H1 (cell line): ENCODE results near the gene ATF3. TPM values are rescaled to one million over a fixed set of nuclear protein-coding genes. Genes with fewer than 3 reads are reported as not detected.

ENCODE experiments used
- CTCF ChIA-PET: fragments of 300-600 bp; sonication (Branson Sonifier 250); formaldehyde crosslinking; loops from one replicate; lab custom pipeline; 2021; ENCODE audit not compliant: partially characterized antibody; lab: Charles Lee
- POLR2A ChIA-PET: fragments of 300-600 bp; sonication (Branson Sonifier 250); formaldehyde crosslinking; loops from one replicate; lab custom pipeline; 2021; ENCODE audit warnings: inconsistent platforms; ENCODE audit not compliant: partially characterized antibody; lab: Charles Lee
- DNase-seq, 2 experiments: peaks; one replicate each; pipeline versions ENCODE4 v3.0.0 to v3.0.0-alpha.2; 2010 to 2022; ENCODE audit warnings: low spot score in 2 of 2, low read depth in 1 of 2, mixed read lengths in 1 of 2
- FAIRE-seq: peaks from 2 replicates; lab custom pipeline; 2011; peaks lifted over from hg19 to GRCh38; lab: Jason Lieb, UNC
- H2AFZ ChIP-seq: 2 replicates; pipeline ENCODE4 v1.8.1; 2012; ENCODE audit warnings: low read length, inconsistent platforms
- H2AK5ac ChIP-seq: 2 replicates; pipeline ENCODE4 v1.6.1; 2013; ENCODE audit warnings: low read depth, low read length
- H2BK120ac ChIP-seq: replicated peaks from 2 replicates; pipeline ENCODE3; 2013; ENCODE audit warnings: low read depth, low read length, inconsistent platforms
- H2BK12ac ChIP-seq: 2 replicates; pipeline ENCODE4 v1.6.1; 2013; ENCODE audit warnings: low read depth, low read length
- H2BK15ac ChIP-seq: 2 replicates; pipeline ENCODE4 v1.6.1; 2013; ENCODE audit warnings: low read length
- H2BK20ac ChIP-seq: 2 replicates; pipeline ENCODE4 v1.6.1; 2013; ENCODE audit warnings: low read length
- H2BK5ac ChIP-seq: 2 replicates; pipeline ENCODE4 v1.6.1; 2013; ENCODE audit warnings: low read depth, low read length
- H3K14ac ChIP-seq: 2 replicates; pipeline ENCODE4 v1.6.1; 2013; ENCODE audit warnings: inconsistent platforms; ENCODE audit not compliant: insufficient read length
- H3K18ac ChIP-seq: 2 replicates; pipeline ENCODE4 v1.6.1; 2013; ENCODE audit warnings: low read length; ENCODE audit errors: extremely low read depth
- H3K23ac ChIP-seq: 2 replicates; pipeline ENCODE4 v1.6.1; 2013; ENCODE audit warnings: inconsistent platforms; ENCODE audit not compliant: insufficient read length
- H3K23me2 ChIP-seq: 2 replicates; pipeline ENCODE4 v1.6.1; 2013; ENCODE audit warnings: low read depth, low read length
- H3K27ac ChIP-seq: 2 replicates; pipeline ENCODE4 v1.6.1; 2011; ENCODE audit warnings: low read depth, low read length, inconsistent platforms
- H3K27me3 ChIP-seq, 4 experiments: replicated peaks in 1 of 4; 1 replicate in 1 of 4; 2 replicates in 3 of 4; pipeline versions ENCODE4 v1.6.1 to v1.8.1; 2011 to 2013; ENCODE audit warnings: low read length in 3 of 4, mild to moderate bottlenecking in 3 of 4, inconsistent platforms in 2 of 4, mixed read lengths in 2 of 4, moderate library complexity in 1 of 4; ENCODE audit not compliant: control insufficient read depth in 3 of 4, insufficient read depth in 3 of 4; ENCODE audit errors: extremely low read depth in 1 of 4
- H3K36me3 ChIP-seq, 4 experiments: 2 replicates each; pipeline versions ENCODE4 v1.6.1 to v1.8.1; 2011 to 2013; ENCODE audit warnings: mild to moderate bottlenecking in 4 of 4, low read length in 3 of 4, moderate library complexity in 2 of 4, control low read depth in 1 of 4, inconsistent platforms in 1 of 4; ENCODE audit not compliant: insufficient read depth in 4 of 4, control insufficient read depth in 2 of 4
- H3K4ac ChIP-seq: replicated peaks from 2 replicates; pipeline ENCODE3; 2013; ENCODE audit warnings: low read length, low read depth, mixed read lengths, inconsistent platforms; ENCODE audit not compliant: insufficient read length
- H3K4me1 ChIP-seq, 4 experiments: replicated peaks in 1 of 4; 1 replicate in 1 of 4; 2 replicates in 3 of 4; pipeline versions ENCODE4 v1.6.1 to v1.8.1; 2011 to 2013; ENCODE audit warnings: low read length in 3 of 4, inconsistent platforms in 2 of 4, mixed read lengths in 1 of 4; ENCODE audit not compliant: insufficient read depth in 4 of 4, control insufficient read depth in 3 of 4
- H3K4me2 ChIP-seq, 2 experiments: 2 replicates each; pipeline versions ENCODE4 v1.6.1 to v1.8.1; 2011 to 2013; ENCODE audit warnings: low read depth in 2 of 2, low read length in 2 of 2, control low read depth in 1 of 2, inconsistent platforms in 1 of 2, mild to moderate bottlenecking in 1 of 2; ENCODE audit not compliant: insufficient read depth in 1 of 2
- H3K4me3 ChIP-seq, 4 experiments: fragments of 200-600, 300-600 bp in 1 of 4; sonication (generic), shearing (Covaris generic), sonication (Bioruptor Twin) in 1 of 4; 2 replicates each; pipeline versions ENCODE4 v1.5.1 to v1.8.1; 2011 to 2016; ENCODE audit warnings: low read length in 4 of 4, low read depth in 3 of 4, control low read depth in 2 of 4, inconsistent platforms in 2 of 4, mild to moderate bottlenecking in 2 of 4, mixed read lengths in 1 of 4, moderate library complexity in 1 of 4; ENCODE audit not compliant: insufficient read depth in 2 of 4; ENCODE audit errors: extremely low read depth in 1 of 4
- H3K56ac ChIP-seq: replicated peaks from 2 replicates; pipeline ENCODE3; 2013; ENCODE audit warnings: low read depth, mild to moderate bottlenecking, mixed read lengths, low read length, inconsistent platforms; ENCODE audit not compliant: insufficient read length
- H3K79me1 ChIP-seq: 2 replicates; pipeline ENCODE4 v1.6.1; 2013; ENCODE audit warnings: low read depth, low read length, control low read depth
- H3K79me2 ChIP-seq, 2 experiments: 2 replicates each; pipeline versions ENCODE4 v1.6.1 to v1.8.1; 2012 to 2013; ENCODE audit warnings: low read length in 2 of 2, mild to moderate bottlenecking in 2 of 2, inconsistent platforms in 1 of 2; ENCODE audit not compliant: insufficient read depth in 2 of 2, control insufficient read depth in 1 of 2
- H3K9ac ChIP-seq, 4 experiments: replicated peaks in 1 of 4; 1 replicate in 1 of 4; 2 replicates in 3 of 4; pipeline versions ENCODE4 v1.6.1 to v1.8.1; 2011 to 2013; ENCODE audit warnings: low read depth in 3 of 4, low read length in 3 of 4, control low read depth in 2 of 4, mild to moderate bottlenecking in 2 of 4, moderate library complexity in 2 of 4, inconsistent platforms in 1 of 4; ENCODE audit errors: extremely low read depth in 1 of 4
- H3K9me3 ChIP-seq, 2 experiments: 2 replicates each; pipeline versions ENCODE4 v1.6.1 to v1.8.1; 2012 to 2013; ENCODE audit warnings: mild to moderate bottlenecking in 2 of 2, moderate library complexity in 2 of 2, control low read depth in 1 of 2, inconsistent platforms in 1 of 2, low read depth in 1 of 2, low read length in 1 of 2, mixed read lengths in 1 of 2; ENCODE audit not compliant: insufficient read depth in 2 of 2
- H4K20me1 ChIP-seq, 2 experiments: replicated peaks in 1 of 2; 2 replicates each; pipeline versions ENCODE3 to v1.8.1; 2011 to 2013; ENCODE audit warnings: inconsistent platforms in 2 of 2, low read length in 2 of 2, mild to moderate bottlenecking in 1 of 2; ENCODE audit not compliant: insufficient read depth in 2 of 2, control insufficient read depth in 1 of 2
- H4K5ac ChIP-seq: 2 replicates; pipeline ENCODE4 v1.6.1; 2013; ENCODE audit warnings: low read length, low read depth, mixed read lengths, inconsistent platforms; ENCODE audit not compliant: insufficient read length
- H4K8ac ChIP-seq: 2 replicates; pipeline ENCODE4 v1.8.0; 2013; ENCODE audit warnings: mild to moderate bottlenecking, moderate library complexity, low read length, inconsistent platforms; ENCODE audit not compliant: insufficient read depth; ENCODE audit errors: extremely low read depth
- H4K91ac ChIP-seq: replicated peaks from 2 replicates; pipeline ENCODE3; 2013; ENCODE audit warnings: low read length, mixed read lengths, inconsistent platforms; ENCODE audit not compliant: insufficient read length
- BRCA1 ChIP-seq: IDR thresholded peaks from 2 replicates; pipeline ENCODE4 v1.6.1; 2012; ENCODE audit warnings: low read depth, low read length, improper control_type of control experiment
- CREB1 ChIP-seq: IDR thresholded peaks from 2 replicates; pipeline ENCODE4 v1.6.1; 2012; ENCODE audit warnings: inconsistent platforms
- GTF2F1 ChIP-seq: IDR thresholded peaks from 2 replicates; pipeline ENCODE4 v1.6.1; 2012; ENCODE audit warnings: low read depth, low read length, improper control_type of control experiment, borderline replicate concordance
- POLR2A ChIP-seq, 2 experiments: IDR thresholded peaks; 1 replicate in 1 of 2; 2 replicates in 1 of 2; pipeline ENCODE4 v1.6.1; 2011; ENCODE audit warnings: low read depth in 2 of 2, low read length in 2 of 2, mild to moderate bottlenecking in 2 of 2; ENCODE audit errors: control extremely low read depth in 1 of 2
- POLR2AphosphoS5 ChIP-seq: IDR thresholded peaks from 2 replicates; pipeline ENCODE4 v1.6.1; 2011; ENCODE audit warnings: low read depth, low read length
- TAF1 ChIP-seq: IDR thresholded peaks from 2 replicates; pipeline ENCODE4 v1.6.1; 2011; ENCODE audit warnings: mild to moderate bottlenecking, low read depth, low read length
- TAF7 ChIP-seq: optimal IDR thresholded peaks from 2 replicates; pipeline ENCODE3; 2011; ENCODE audit warnings: low read depth, mild to moderate bottlenecking, inconsistent platforms, low read length, moderate library complexity, borderline replicate concordance
- TEAD4 ChIP-seq: IDR thresholded peaks from 2 replicates; pipeline ENCODE4 v1.6.1; 2012; ENCODE audit warnings: low read depth, low read length, inconsistent platforms, mixed read lengths
- WGBS, 2 experiments: shearing (Covaris generic) in 1 of 2; methylation state at CpG; one replicate each; pipeline versions ENCODE4 v1.1.6 to v1.1.7; 2013 to 2015; ENCODE audit warnings: low lambda C conversion rate in 2 of 2, mixed read lengths in 2 of 2, inconsistent platforms in 1 of 2, low coverage in 1 of 2, missing lambda C conversion rate in 1 of 2; ENCODE audit not compliant: insufficient replicate concordance in 2 of 2, insufficient coverage in 1 of 2, insufficient read length in 1 of 2; ENCODE audit errors: extremely low coverage in 1 of 2, missing lambda C conversion rate in 1 of 2; 5-methylcytosine and 5-hydroxymethylcytosine counted together
- polyA plus RNA-seq, 7 experiments: library from polyadenylated mRNA; depleted of rRNA in 3 of 7; stranded (reverse) in 5 of 7; unstranded in 2 of 7; fragments of >200 nt in 5 of 7; fragments of 200-250 nt in 2 of 7; gene quantifications; 1 replicate in 5 of 7; 2 replicates in 1 of 7; 4 replicates in 1 of 7; pipeline versions ENCODE4 v1.2.1 to v1.2.3, GENCODE V29; 2011 to 2013; ENCODE audit warnings: missing spikeins in 2 of 7, mixed read lengths in 2 of 7
- total RNA-seq: library from RNA; stranded (reverse); fragmentation: NEBNext Ultra II Directional; extraction: Animal tissue kit (Norgen Biotek cat#: 25700); gene quantifications from 2 replicates; pipeline ENCODE4 v1.2.1, GENCODE V29; 2021

ATF3 gene
- total and polyA plus RNA-seq, 2 of the 8 experiments (the other 6 are each of a cell fraction or from before 2014, with no cell fraction given): 12.2 to 27.7 TPM

DNA sequence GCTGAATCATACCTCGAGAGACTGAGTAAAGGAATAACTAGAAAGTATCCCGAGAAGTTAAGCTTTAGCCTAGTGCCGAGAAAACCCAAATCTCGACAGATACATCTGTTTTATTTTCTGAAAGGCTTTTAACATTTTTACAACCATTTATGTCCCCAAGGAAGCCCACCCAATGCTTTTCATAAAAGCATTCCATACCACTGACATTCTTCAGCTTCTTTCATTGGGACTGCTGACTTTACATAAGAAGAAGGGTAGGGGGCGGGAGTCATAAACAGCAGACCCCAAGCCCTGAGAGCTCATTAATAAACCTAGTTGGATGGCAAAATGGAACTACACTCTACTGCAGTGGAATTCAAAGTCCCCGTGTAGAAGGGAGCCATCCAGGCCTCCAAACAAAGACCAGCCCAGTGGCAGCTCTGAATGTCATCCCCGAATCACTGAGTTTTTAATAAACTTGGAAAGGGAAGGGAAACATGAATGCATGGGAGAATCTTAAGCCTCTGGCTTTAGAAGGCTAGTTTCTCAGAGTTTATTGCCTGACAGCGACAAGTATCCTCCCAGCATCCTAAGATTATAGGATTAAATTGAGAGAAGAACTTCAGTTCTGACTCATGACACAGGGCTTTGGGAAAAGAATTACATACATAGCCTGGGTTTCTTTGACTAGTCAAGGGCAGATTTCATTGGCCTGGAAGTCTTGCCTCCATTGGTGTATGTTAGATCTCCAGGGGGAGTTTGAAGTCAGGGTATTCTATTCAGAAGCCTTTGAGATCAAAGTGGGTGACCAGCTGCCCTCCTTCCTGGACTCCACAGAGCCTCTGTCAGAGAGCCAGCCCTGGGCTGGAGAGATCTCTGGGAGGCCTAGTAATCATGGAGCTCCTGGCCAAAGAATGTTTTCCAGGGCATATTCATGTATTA is 3.7 kb downstream of the ATF3 start:
- H2AK5ac ChIP-seq: no peak overlapping the region
- H2BK120ac ChIP-seq: no peak overlapping the region
- ChIA-PET CTCF (interaction anchor here (0.6 to 4.3 kb wide), 6 partner anchors 11 to 207 kb away, joined by 3 to 29 read pairs (median 6); no protein-coding TSS in a partner anchor), POLR2A (interaction anchor here (0.7 to 6.4 kb wide), 15 partner anchors 8 to 287 kb away, joined by 3 to 94 read pairs (median 3); no protein-coding TSS in a partner anchor)
- no peaks in the 10 kb centered on the region for H3K9me3 ChIP-seq
- H3K56ac ChIP-seq: no peak overlapping the region
- H4K5ac ChIP-seq: no peak overlapping the region
- H4K20me1 ChIP-seq: peaks cover 12 to 20% of the 10 kb centered on the region in 2 experiments
- H2BK12ac ChIP-seq: no peak overlapping the region
- no peak overlapping the region for H4K91ac ChIP-seq
- peaks cover 3 to 22% (median 12%) of the 10 kb centered on the region in 4 experiments; a peak in 6 of 7 replicates for H3K27me3 ChIP-seq
- no peak overlapping the region; the same call in 1 of the 2 replicates for H3K18ac ChIP-seq
- H3K9ac ChIP-seq: no peak overlapping the region
- DNase-seq (no peak), FAIRE-seq (no peak)
- no peak overlapping the region for H2BK5ac ChIP-seq
- no peak overlapping the region for H4K8ac ChIP-seq
- H3K4me1 ChIP-seq: peaks cover 8 to 31% (median 21%) of the 10 kb centered on the region in 4 experiments
- H3K79me1 ChIP-seq: peaks cover 8% of the 10 kb centered on the region
- no peak overlapping the region for H3K14ac ChIP-seq
- H3K23ac ChIP-seq: no peak overlapping the region
- 62% methylated on average over 8 of the region's 8 CpGs; no CpG with 5 or more reads in 1 of the 2 experiments for WGBS, 2 experiments
- H2BK15ac ChIP-seq: no peak overlapping the region
- H3K4me3 ChIP-seq: peak overlapping the region in 1 of 4 experiments; percentile 96; a peak in 2 of 8 replicates
- H3K36me3 ChIP-seq: peaks cover 2 to 26% (median 11%) of the 10 kb centered on the region in 4 experiments
- H3K79me2 ChIP-seq: peaks cover 0 to 57% of the 10 kb centered on the region in 2 experiments; a peak in 2 of 4 replicates
- H3K23me2 ChIP-seq: peaks cover 11% of the 10 kb centered on the region
- peak overlapping the region; percentile 44 to 97 for H3K4me2 ChIP-seq
- no peak overlapping the region for H2BK20ac ChIP-seq
- H2AFZ ChIP-seq: no peak overlapping the region
- no peak overlapping the region for H3K27ac ChIP-seq
- TF ChIP-seq POLR2AphosphoS5: peak; percentile 13; the same call in 1 of the 2 replicates
- TF ChIP-seq POLR2A (IDR thresholded peaks at IDR 0.05; ENCODE audit: control extremely low read depth in 1 of 2, low read depth in 2 of 2, low read length in 2 of 2): peak; percentile 8 to 56
- no peak for TF ChIP-seq GTF2F1
- TF ChIP-seq TAF7: no peak
- no peak for TF ChIP-seq TAF1
- TF ChIP-seq BRCA1: no peak
- peak; percentile 39; the same call in 1 of the 2 replicates for TF ChIP-seq TEAD4
- no peak for TF ChIP-seq CREB1
- TF ChIP-seq, all 59 proteins: peak for 3
- H3K4ac ChIP-seq: no peak overlapping the region
